Spleen (tissue), 11 donors: ENCODE data around the gene LOX. TPM values are rescaled to one million over a fixed set of nuclear protein-coding genes. Genes with fewer than 3 reads are reported as not detected.
A peak's percentile ranks its signal among the peaks of the same experiment; 100 is the strongest.

Experiments used
- DNase-seq: peaks from one replicate; pipeline ENCODE4 v3.0.0-alpha.2; 2020
- H3K27ac ChIP-seq, 8 donors: fragments of 200-600 bp; sonication (generic) in 7 of 8; 1 replicate in 4 of 8; 2 replicates in 4 of 8; pipeline versions ENCODE4 v1.5.0 to v1.8.0; 2016 to 2021; ENCODE audit warnings: inconsistent platforms in 4 of 8, mild to moderate bottlenecking in 4 of 8, moderate library complexity in 1 of 8
- H3K27me3 ChIP-seq, 7 donors: fragments of 200-600 bp; sonication (generic) in 6 of 7; replicated peaks in 1 of 7; 1 replicate in 4 of 7; 2 replicates in 3 of 7; pipeline versions ENCODE4 v1.5.0 to v1.8.0; 2016 to 2021; ENCODE audit warnings: inconsistent platforms in 3 of 7, mild to moderate bottlenecking in 1 of 7
- H3K36me3 ChIP-seq, 6 donors: fragments of 200-600 bp; sonication (generic) in 5 of 6; 1 replicate in 4 of 6; 2 replicates in 2 of 6; pipeline versions ENCODE4 v1.5.0 to v1.8.0; 2016 to 2021; ENCODE audit warnings: inconsistent platforms in 2 of 6
- H3K4me1 ChIP-seq, 6 donors: fragments of 200-600 bp; sonication (generic) in 5 of 6; 1 replicate in 3 of 6; 2 replicates in 3 of 6; pipeline versions ENCODE4 v1.5.0 to v1.8.0; 2016 to 2021; ENCODE audit warnings: inconsistent platforms in 3 of 6
- H3K4me3 ChIP-seq, 8 donors: fragments of 200-600 bp; sonication (generic) in 7 of 8; 1 replicate in 4 of 8; 2 replicates in 4 of 8; pipeline versions ENCODE4 v1.5.0 to v1.8.0; 2016 to 2021; ENCODE audit warnings: inconsistent platforms in 4 of 8, mild to moderate bottlenecking in 4 of 8, moderate library complexity in 2 of 8
- H3K9me3 ChIP-seq, 8 donors: fragments of 200-600 bp; sonication (generic) in 7 of 8; 1 replicate in 4 of 8; 2 replicates in 4 of 8; pipeline versions ENCODE4 v1.5.0 to v1.8.0; 2016 to 2021; ENCODE audit warnings: inconsistent platforms in 4 of 8
- CTCF ChIP-seq, 11 experiments: fragments of 200-600 bp in 7 of 11; fragments of 450-650 bp in 4 of 11; sonication (generic) in 4 of 11; IDR thresholded peaks in 8 of 11; conservative IDR thresholded peaks in 3 of 11; 1 replicate in 7 of 11; 2 replicates in 4 of 11; pipeline versions ENCODE4 v1.4.0 to v1.8.0; 2016 to 2021; ENCODE audit warnings: antibody characterized with exemption in 11 of 11, inconsistent platforms in 4 of 11, mild to moderate bottlenecking in 1 of 11
- POLR2A ChIP-seq, 3 donors: fragments of 450-650 bp; IDR thresholded peaks; one replicate each; pipeline ENCODE4 v1.5.1; 2017; ENCODE audit warnings: antibody characterized with exemption in 3 of 3, mild to moderate bottlenecking in 1 of 3
- POLR2AphosphoS5 ChIP-seq, 3 donors: sonication (generic); formaldehyde crosslinking; IDR thresholded peaks; one replicate each; pipeline ENCODE4 v1.5.1; 2017; ENCODE audit warnings: antibody characterized with exemption in 3 of 3
- WGBS, 5 donors: extraction: QIAGEN DNeasy Blood & Tissue Kit in 3 of 5; methylation state at CpG; one replicate each; pipeline versions ENCODE4 v1.1.5 to v1.1.7; 2013 to 2018; 5-methylcytosine and 5-hydroxymethylcytosine counted together
- intact Hi-C: fragments of 100-400 bp; cut with DNase I; formaldehyde crosslinking; loops from one replicate; pipeline ENCODE4 v1.15.0; 2023; ENCODE audit warnings: low total_unique reads
- polyA plus RNA-seq, 3 donors: library from polyadenylated mRNA; stranded (reverse); fragments of 200-250 nt; gene quantifications; one replicate each; pipeline ENCODE4 v1.2.1, GENCODE V29; 2013
- total RNA-seq, 7 donors: library from RNA; depleted of rRNA in 3 of 7; stranded (reverse); fragments of >200 nt in 3 of 7; fragmentation: NEBNext Ultra II Directional in 4 of 7; extraction: Animal tissue kit (Norgen Biotek cat#: 25700) in 4 of 7; gene quantifications; one replicate each; pipeline versions ENCODE4 v1.1.0 to v1.2.1, GENCODE V29; 2016 to 2021
- donor health status: healthy with polysubstance abuse.
- donor health status: DM: no; HTN: no; CAD: no; lungs with moderate emphysema.
- donor health status: DM: no; HTN: no; CAD: no.
- donor health status: Bipolar disorder and iron deficiency.
- donor health status: healthy.
- donor health status: DM: no; HTN: no; CAD: no.
- donor health status: DM: yes; HTN: yes; CAD: no.

Gene LOX
- total and polyA plus RNA-seq, 10 donors, result 0.96 to 17.4 (median 5.3) TPM

- no peaks in the 10 kb centered on the region for H3K27me3 ChIP-seq
- H3K4me3 ChIP-seq, result no peak overlapping the region
- no peaks in the 10 kb centered on the region for H3K9me3 ChIP-seq
- intact Hi-C loops, result no loop called here
- 75 to 83% (median 80%) methylated on average over 3 of the region's 3 CpGs for WGBS, 5 donors
- no peaks in the 10 kb centered on the region for H3K36me3 ChIP-seq
- no peaks in the 10 kb centered on the region for H3K4me1 ChIP-seq
- H3K27ac ChIP-seq, result no peak overlapping the region
- TF ChIP-seq POLR2A (IDR thresholded peaks at IDR 0.05) (no peak), POLR2AphosphoS5 (IDR thresholded peaks at IDR 0.05) (no peak), CTCF (IDR thresholded peaks at IDR 0.05 in 8 of 11, conservative IDR thresholded peaks at IDR 0.05 in 3 of 11) (no peak)
- DNase-seq, result no peak
Observed at GRCh38 chr5:122119205-122119604, 41.1 kb upstream of the LOX start.

- intact Hi-C loops, result no loop called here
- no peak overlapping the region for H3K27ac ChIP-seq
- DNase-seq, result no peak
- H3K27me3 ChIP-seq, result no peaks in the 10 kb centered on the region
- H3K9me3 ChIP-seq, result no peaks in the 10 kb centered on the region
- no peaks in the 10 kb centered on the region for H3K36me3 ChIP-seq
- TF ChIP-seq CTCF (IDR thresholded peaks at IDR 0.05 in 8 of 11, conservative IDR thresholded peaks at IDR 0.05 in 3 of 11), result no peak
- no peak for TF ChIP-seq POLR2A (IDR thresholded peaks at IDR 0.05)
- no peak for TF ChIP-seq POLR2AphosphoS5 (IDR thresholded peaks at IDR 0.05)
- no peak overlapping the region for H3K4me3 ChIP-seq
- H3K4me1 ChIP-seq, result no peaks in the 10 kb centered on the region
- WGBS, 5 donors, result 88 to 96% (median 90%) methylated on average over 1 of the region's 1 CpG
Observed at GRCh38 chr5:122118356-122118948, 40.4 kb upstream of the LOX start.

GRCh38 chr5:122114501-122114900, 36.4 kb upstream of the LOX start:
- Histone ChIP-seq H3K27ac (no peak overlapping the region), H3K4me3 (no peak overlapping the region), H3K4me1 (peaks cover 0 to 3% (median 0%) of the 10 kb centered on the region in 6 donors), H3K36me3 (no peaks in the 10 kb centered on the region), H3K9me3 (no peaks in the 10 kb centered on the region), H3K27me3 (no peaks in the 10 kb centered on the region)
- no peak for DNase-seq
- intact Hi-C loops, result no loop called here
- WGBS, 5 donors, result 89 to 99% (median 95%) methylated on average over 2 of the region's 2 CpGs
- TF ChIP-seq POLR2A (IDR thresholded peaks at IDR 0.05) (no peak), POLR2AphosphoS5 (IDR thresholded peaks at IDR 0.05) (no peak)

GRCh38 chr5:122112733-122113558, 34.9 kb upstream of the LOX start:
- no peaks in the 10 kb centered on the region for H3K9me3 ChIP-seq
- intact Hi-C loops, result no loop called here
- H3K4me3 ChIP-seq, result no peak overlapping the region
- H3K27me3 ChIP-seq, result no peaks in the 10 kb centered on the region
- peak overlapping the region in 1 of 8 donors; percentile 70 for H3K27ac ChIP-seq
- WGBS, 5 donors, result 58 to 76% (median 67%) methylated on average over 5 to 6 of the region's 6 CpGs
- H3K4me1 ChIP-seq, result peaks cover 0 to 3% (median 0%) of the 10 kb centered on the region in 6 donors
- no peak for DNase-seq
- no peaks in the 10 kb centered on the region for H3K36me3 ChIP-seq
- TF ChIP-seq POLR2A (IDR thresholded peaks at IDR 0.05), result no peak
- no peak for TF ChIP-seq POLR2AphosphoS5 (IDR thresholded peaks at IDR 0.05)
- no peak for TF ChIP-seq CTCF (IDR thresholded peaks at IDR 0.05 in 8 of 11, conservative IDR thresholded peaks at IDR 0.05 in 3 of 11)
